Stimulated activated CD4-positive, alpha-beta T cell treated with anti-CD3 and anti-CD28 coated beads, Interleukin-4, amount 100 ng/mL, for 4 hours (primary cell): ENCODE measurements around the gene ZCCHC13.
"Not testable (repeated sequence)": the region's sequence is repeated elsewhere in the genome, so short reads cannot be mapped to it uniquely, and the experiment has no call there.

ENCODE experiments used
- DNase-seq, 2 experiments: peaks; one replicate each; pipeline ENCODE4 v3.0.0-alpha.2; 2020

The ZCCHC13 gene

DNA sequence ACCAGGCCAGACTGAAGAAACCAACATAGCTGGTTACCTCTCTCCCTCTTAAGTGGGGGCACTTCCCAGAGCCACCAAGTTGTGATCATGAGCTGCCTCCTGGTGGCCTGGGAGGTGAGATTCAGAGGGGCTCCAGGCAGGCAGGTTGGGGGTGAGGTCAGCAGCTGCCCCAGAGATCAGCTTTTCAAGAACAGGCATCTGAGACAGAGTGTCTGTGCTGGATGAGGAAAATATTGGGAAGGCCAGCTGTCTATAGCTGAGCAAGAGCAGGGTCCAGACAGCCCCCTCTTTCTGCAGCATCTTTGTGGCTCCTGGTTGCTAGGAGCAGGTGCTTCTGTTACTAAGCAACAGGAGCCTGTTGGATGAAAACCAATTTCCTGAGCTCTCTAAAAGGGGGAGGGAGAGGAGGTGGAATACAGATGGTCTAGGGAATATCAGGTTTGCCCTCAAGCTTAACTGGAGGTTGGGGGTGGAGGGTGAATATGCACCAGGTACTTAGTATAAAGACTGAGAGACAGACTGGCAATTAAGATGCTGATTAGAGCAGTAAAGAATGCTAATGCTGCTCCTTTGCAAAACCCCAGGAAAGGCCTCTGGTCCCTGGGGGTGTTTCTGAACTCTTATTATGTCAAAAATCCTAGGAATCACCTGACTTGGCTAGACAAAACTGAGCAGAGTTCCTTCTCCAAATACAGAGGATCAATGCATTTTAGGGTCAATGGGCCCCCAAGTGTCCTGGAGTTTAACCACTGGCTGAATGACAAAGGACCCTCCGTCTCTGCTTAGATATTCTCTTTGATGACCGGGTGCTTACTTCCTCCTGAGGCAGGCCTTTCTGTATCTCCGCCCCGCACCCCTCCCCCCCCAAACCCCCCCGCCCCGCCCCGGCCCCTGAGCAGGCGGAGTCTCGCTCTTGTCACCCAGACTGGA is 21.4 kb downstream of the ZCCHC13 start:
- no peak for DNase-seq

DNA sequence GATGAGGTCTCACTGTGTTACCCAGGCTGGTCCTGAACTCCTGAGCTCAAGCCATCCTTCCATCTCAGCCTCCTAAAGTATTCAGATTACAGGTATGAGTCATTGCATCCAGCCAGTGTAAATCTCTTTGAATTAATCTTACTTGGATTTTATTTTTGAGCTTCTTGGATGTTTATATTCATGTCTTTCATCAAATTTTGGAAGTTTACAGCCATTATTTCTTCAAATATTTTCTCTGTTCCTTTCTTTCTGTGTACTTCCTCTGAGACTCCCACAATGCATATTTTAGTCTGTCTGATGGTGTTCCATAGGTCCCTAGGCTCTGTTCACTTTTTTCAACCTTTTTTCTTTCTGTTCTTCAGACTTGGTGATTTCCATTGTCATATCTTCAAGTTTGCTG is 34.9 kb downstream of the ZCCHC13 start:
- no peak for DNase-seq

DNA sequence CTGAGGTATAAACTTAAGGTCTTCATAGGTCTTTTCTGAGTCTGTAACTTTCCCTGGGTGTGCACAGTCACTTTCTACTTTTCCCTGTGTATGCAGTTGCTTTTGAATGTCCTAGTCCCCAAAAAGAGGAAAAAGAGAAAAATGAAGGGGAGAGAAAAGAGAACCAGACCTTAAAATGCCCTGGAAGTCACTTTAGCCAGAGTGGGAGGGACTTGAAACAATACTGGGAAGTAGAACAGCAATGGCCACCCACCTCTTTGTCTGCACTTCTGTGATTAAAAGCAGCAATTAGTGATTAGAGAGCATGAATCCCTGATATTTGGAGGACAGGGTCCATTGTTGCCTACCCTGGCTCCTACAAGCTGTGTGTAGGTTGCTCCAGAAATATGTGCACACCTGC is 36.1 kb downstream of the ZCCHC13 start:
- DNase-seq: no peak

DNA sequence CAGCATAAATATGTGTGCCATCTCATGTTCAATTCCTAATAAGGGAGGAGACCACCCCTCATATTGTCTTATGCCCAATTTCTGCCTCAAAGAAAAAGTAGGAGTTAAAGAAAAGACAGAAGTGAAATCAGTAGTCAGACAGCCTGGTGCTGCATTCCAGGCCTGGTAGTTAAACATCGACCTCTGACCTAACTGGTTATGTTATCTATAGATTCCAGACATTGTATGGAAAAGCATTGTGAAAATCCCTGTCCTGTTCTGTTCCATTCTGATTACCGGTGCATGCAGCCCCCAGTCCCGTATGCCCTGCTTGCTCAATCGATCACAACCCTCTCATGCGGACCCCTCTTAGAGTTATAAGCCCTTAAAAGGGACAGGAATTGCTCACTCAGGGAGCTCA is 38.2 kb downstream of the ZCCHC13 start:
- not testable (repeated sequence) for DNase-seq

DNA sequence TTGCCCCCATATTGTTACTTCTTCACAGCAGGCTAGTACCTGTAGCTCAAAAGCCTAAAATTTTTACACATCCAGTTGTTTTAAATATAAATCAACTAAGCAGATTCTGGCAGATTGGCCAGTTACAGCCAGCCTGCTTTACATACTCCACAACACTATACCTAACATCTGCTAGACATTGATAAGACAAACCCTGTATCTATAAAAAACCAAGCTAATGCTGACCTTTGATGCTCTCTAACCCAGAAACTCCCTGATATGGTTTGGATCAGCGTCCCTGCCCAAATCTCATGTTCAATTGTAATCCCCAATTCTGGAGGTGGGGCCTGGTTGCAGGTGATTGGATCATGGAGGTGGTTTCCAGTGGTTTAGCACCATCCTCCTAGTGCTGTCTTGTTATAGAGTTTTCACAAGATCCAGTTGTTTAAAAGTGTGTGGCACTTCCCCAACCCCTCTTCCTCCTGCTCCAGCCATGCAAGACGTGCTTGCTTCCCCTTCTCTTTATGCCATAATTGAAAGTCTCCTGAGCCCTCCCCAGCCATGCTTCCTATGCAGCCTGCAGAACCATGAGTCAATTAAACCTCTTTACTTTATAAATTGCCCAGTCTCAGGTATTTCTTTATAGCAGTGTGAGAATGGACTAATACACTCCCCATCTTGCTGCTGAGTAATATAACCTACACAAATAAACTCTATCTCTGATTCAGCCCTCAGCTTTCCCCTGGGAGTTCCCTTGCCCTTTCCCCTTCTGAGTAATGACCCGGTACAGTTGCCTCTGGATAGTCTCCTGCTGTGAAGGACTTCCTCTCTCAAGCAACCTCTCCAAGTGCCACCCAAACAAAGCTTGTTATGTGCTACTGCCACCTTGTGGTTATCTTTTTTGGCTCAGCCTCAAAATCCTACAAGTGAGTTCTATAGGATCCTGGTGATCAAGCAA is 39.6 kb downstream of the ZCCHC13 start:
- peak in 1 of 2 experiments; percentile 14 for DNase-seq

DNA sequence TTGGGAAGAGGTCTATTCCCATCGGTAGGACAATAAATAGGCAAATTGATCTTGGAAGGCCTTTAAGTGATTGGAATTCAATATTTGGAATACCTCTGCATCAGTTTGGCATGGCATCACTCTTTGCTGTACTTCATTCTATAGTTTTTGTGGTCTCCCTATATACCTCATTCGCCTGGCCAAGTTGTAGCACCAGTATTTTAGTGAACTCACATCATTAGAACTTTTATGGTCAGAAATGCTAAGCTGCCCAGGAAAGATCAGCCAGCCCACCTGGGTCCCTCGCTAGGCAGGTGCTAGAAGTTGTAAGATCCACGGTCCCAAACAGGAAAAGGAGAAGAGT is 40.3 kb downstream of the ZCCHC13 start:
- DNase-seq: no peak

DNA sequence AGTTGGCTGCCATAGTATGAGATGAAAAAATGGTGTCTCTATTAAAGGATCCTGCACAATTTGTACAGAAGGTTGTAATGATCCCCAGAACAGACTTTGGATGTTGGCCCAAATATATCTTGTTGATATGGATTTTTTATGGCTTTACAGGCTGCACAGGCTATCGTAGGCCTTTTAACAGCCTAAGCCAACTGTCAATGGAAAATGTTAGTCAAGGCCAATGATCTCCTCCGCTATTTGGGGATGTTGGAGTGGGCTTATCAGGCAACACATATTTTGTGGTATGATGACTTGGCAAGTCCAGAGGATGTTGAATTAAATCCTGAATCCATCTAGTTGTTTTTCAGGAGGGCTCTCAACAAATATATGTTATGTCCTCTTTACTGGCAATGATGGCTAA is 42.1 kb downstream of the ZCCHC13 start:
- DNase-seq: no peak

DNA sequence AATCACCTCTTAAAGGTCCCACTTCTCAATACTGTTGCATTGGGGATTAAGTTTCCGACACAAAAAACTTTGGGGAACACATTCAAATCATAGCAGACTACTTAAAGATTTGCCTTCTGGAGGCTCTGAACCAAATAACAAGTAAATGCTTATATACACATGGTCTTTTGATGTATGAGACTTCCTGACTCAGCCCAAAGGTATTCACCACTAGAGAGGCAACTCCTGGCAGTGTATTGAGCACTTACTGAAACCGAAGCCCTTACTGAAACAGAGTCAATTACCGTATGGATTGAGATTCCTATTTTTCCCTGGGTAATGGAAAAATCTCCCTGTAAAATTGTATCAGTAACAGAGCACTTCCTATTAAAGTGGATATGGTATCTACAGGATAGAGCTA is 45.4 kb downstream of the ZCCHC13 start:
- no peak for DNase-seq

DNA sequence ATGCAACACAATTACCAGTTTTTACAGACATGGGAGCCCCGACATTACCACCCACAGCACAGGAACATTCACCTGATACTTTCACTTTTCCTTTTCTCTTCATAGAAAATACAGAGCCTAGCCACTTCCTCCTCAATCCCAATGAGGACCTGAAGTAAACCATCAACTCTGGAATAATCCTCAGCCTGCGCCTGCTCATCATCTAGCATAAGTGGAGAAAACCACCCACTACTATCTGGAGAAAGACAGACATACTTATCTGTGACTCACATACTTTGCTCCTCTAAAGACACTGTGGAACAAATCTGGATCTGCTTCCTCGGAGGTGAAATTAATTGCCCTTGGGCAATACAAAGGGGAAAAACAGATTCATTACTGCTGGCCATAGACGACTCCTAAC is 47.8 kb downstream of the ZCCHC13 start:
- no peak for DNase-seq

DNA sequence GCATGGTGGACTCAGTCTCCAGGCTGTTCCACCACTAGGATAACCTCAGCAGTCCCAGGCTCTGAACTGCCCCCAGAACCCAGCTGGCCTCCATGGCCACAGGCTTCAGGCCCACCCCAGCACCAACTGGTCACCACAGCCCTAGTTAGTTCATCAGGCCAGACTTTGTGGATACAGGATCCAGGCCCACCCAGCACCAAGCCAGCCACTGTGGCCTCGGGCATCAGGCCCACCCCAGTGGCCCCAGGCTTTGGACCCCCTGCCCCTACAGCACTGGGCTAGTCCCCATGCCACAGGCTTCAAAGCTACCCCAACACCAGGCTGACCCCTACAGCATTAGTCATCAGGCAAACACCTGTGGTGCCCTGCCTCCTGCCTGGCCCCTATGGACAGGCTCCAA is 50.0 kb downstream of the ZCCHC13 start:
- DNase-seq: no peak
